HepG2 (cell line): ENCODE data around the gene RDH13. TPM values are rescaled to one million over a fixed set of nuclear protein-coding genes. Genes with fewer than 3 reads are reported as not detected.

Source experiments
- ATF6 ChIP-seq: sonication (generic); formaldehyde crosslinking; conservative IDR thresholded peaks from 2 replicates; pipeline ENCODE4 v1.4.0; 2020; ENCODE audit warnings: missing genetic modification reagents
- CBX1 ChIP-seq: IDR thresholded peaks from one replicate; pipeline ENCODE4 v1.6.1; 2016; ENCODE audit warnings: antibody characterized with exemption, low read depth
- CHD4 ChIP-seq: fragments of 200-600 bp; sonication (generic); IDR thresholded peaks from 2 replicates; pipeline ENCODE4 v1.7.0; 2017; ENCODE audit warnings: mild to moderate bottlenecking, low read length, borderline replicate concordance
- CTCF ChIP-seq: sonication (generic); formaldehyde crosslinking; IDR thresholded peaks from 2 replicates; pipeline ENCODE4 v1.5.0; 2020; ENCODE audit warnings: mild to moderate bottlenecking, missing genetic modification reagents, moderate library complexity
- DDIT3 ChIP-seq: sonication (generic); formaldehyde crosslinking; IDR thresholded peaks from 2 replicates; pipeline ENCODE4 v1.4.0; 2020; ENCODE audit warnings: mild to moderate bottlenecking, missing genetic modification reagents
- FOXP1 ChIP-seq, 2 experiments: fragments of 450-650 bp in 1 of 2; IDR thresholded peaks; 2 replicates each; pipeline ENCODE4 v1.6.1; 2017 to 2018; ENCODE audit warnings: antibody characterized with exemption in 1 of 2
- GPBP1L1 ChIP-seq: sonication (generic); formaldehyde crosslinking; IDR thresholded peaks from 2 replicates; pipeline ENCODE4 v1.5.0; 2020; ENCODE audit warnings: mild to moderate bottlenecking, missing genetic modification reagents
- MBNL3 ChIP-seq: fragments of 250-450 bp; sonication (Bioruptor Pico); conservative IDR thresholded peaks from 2 replicates; pipeline ENCODE4 v1.8.0; 2022; ENCODE audit warnings: mild to moderate bottlenecking, inconsistent platforms
- MNT ChIP-seq: fragments of 450-650 bp; IDR thresholded peaks from 2 replicates; pipeline ENCODE4 v1.6.1; 2016
- NR2F1 ChIP-seq, 2 experiments: fragments of 450-650 bp in 1 of 2; formaldehyde crosslinking in 1 of 2; IDR thresholded peaks; 2 replicates each; pipeline versions ENCODE4 v1.5.0 to v1.6.1; 2016 to 2020; ENCODE audit warnings: mild to moderate bottlenecking in 1 of 2, missing compliant biosample characterization in 1 of 2, missing genetic modification reagents in 1 of 2, moderate library complexity in 1 of 2
- PHF21A ChIP-seq: sonication (generic); formaldehyde crosslinking; IDR thresholded peaks from 2 replicates; pipeline ENCODE4 v1.5.0; 2020; ENCODE audit warnings: mild to moderate bottlenecking, missing genetic modification reagents
- POLR2A ChIP-seq, 2 experiments: IDR thresholded peaks; 2 replicates each; pipeline ENCODE4 v1.6.1; 2011; ENCODE audit warnings: low read depth in 2 of 2, low read length in 2 of 2, mild to moderate bottlenecking in 1 of 2, moderate library complexity in 1 of 2; ENCODE audit not compliant: insufficient read depth in 1 of 2
- RARA ChIP-seq: IDR thresholded peaks from 2 replicates; pipeline ENCODE4 v1.6.1; 2016; ENCODE audit warnings: missing genetic modification reagents, missing compliant biosample characterization
- SALL2 ChIP-seq: sonication (generic); formaldehyde crosslinking; IDR thresholded peaks from 2 replicates; pipeline ENCODE4 v1.8.1; 2023; ENCODE audit warnings: mild to moderate bottlenecking, missing genetic modification reagents, inconsistent platforms
- SP4 ChIP-seq: sonication (generic); formaldehyde crosslinking; IDR thresholded peaks from 2 replicates; pipeline ENCODE4 v1.8.1; 2023; ENCODE audit warnings: mild to moderate bottlenecking, missing genetic modification reagents
- SPEN ChIP-seq: sonication (generic); formaldehyde crosslinking; IDR thresholded peaks from 2 replicates; pipeline ENCODE4 v1.5.1; 2020; ENCODE audit warnings: low read depth, mild to moderate bottlenecking, missing genetic modification reagents
- TBX3 ChIP-seq: fragments of 450-650 bp; IDR thresholded peaks from 2 replicates; pipeline ENCODE4 v1.6.1; 2017; ENCODE audit warnings: antibody characterized with exemption, mild to moderate bottlenecking, inconsistent platforms, borderline replicate concordance
- ZIK1 ChIP-seq: sonication (generic); formaldehyde crosslinking; IDR thresholded peaks from 2 replicates; pipeline ENCODE4 v1.5.0; 2020; ENCODE audit warnings: mild to moderate bottlenecking, low read depth, missing genetic modification reagents, borderline replicate concordance
- ZNF510 ChIP-seq: sonication (generic); formaldehyde crosslinking; IDR thresholded peaks from 2 replicates; pipeline ENCODE4 v1.4.0; 2020; ENCODE audit warnings: low read depth, mild to moderate bottlenecking, missing genetic modification reagents
- ZNF782 ChIP-seq: sonication (generic); formaldehyde crosslinking; IDR thresholded peaks from 2 replicates; pipeline ENCODE4 v1.4.0; 2020; ENCODE audit warnings: missing genetic modification reagents, mild to moderate bottlenecking, borderline replicate concordance
- ZNF878 ChIP-seq: sonication (generic); formaldehyde crosslinking; IDR thresholded peaks from 2 replicates; pipeline ENCODE4 v1.8.1; 2023; ENCODE audit warnings: mild to moderate bottlenecking, missing genetic modification reagents, moderate library complexity
- polyA plus RNA-seq, 8 experiments: library from polyadenylated mRNA; depleted of rRNA in 3 of 8; stranded (reverse) in 7 of 8; unstranded in 1 of 8; fragments of >200 nt; fragmentation: Illumina TruSeq in 4 of 8; extraction: Trizol in 4 of 8; gene quantifications; 2 replicates each; pipeline versions ENCODE4 v1.2.1 to v1.2.3, GENCODE V29; 2011 to 2016; ENCODE audit warnings: low read depth in 4 of 8, missing spikeins in 1 of 8, mixed read lengths in 1 of 8; ENCODE audit not compliant: insufficient read depth in 1 of 8
- total RNA-seq, 5 experiments: library from RNA; depleted of rRNA; stranded (reverse); fragments of >200 nt; fragmentation: Illumina TruSeq; extraction: Trizol; gene quantifications; 2 replicates each; pipeline ENCODE4 v1.2.3, GENCODE V29; 2016; ENCODE audit warnings: low read depth in 1 of 5

The RDH13 gene
- total and polyA plus RNA-seq, 2 of the 13 experiments (the other 11 are each of a cell fraction or from before 2014, with no cell fraction given), result 13.4 to 21.5 TPM

- TF ChIP-seq SALL2 (no peak), FOXP1 (IDR thresholded peaks at IDR 0.05) (no peak), FOXP1 (CRISPR knock-in tag; IDR thresholded peaks at IDR 0.05) (no peak), POLR2A (IDR thresholded peaks at IDR 0.05; ENCODE audit: insufficient read depth in 1 of 2, low read depth in 2 of 2, low read length in 2 of 2) (peak; percentile 46 to 84; a peak in 3 of 4 replicates), ZNF510 (CRISPR knock-in tag) (0 out of 2 replicates have a peak, but pooled peaks have one; percentile 50), MNT (no peak), SPEN (CRISPR knock-in tag) (peak; percentile 46; the same call in 1 of the 2 replicates), PHF21A (CRISPR knock-in tag) (no peak), RARA (CRISPR knock-in tag) (no peak), MBNL3 (CRISPR knock-in tag) (no peak), NR2F1 (CRISPR knock-in tag; IDR thresholded peaks at IDR 0.05) (no peak), CTCF (no peak), CHD4 (peak; percentile 92; the same call in 1 of the 2 replicates), CBX1 (no peak), TBX3 (no peak), ZNF782 (CRISPR knock-in tag) (no peak), GPBP1L1 (CRISPR knock-in tag) (no peak), ZNF878 (CRISPR knock-in tag) (no peak), ZIK1 (CRISPR knock-in tag) (no peak), SP4 (CRISPR knock-in tag) (peak; percentile 93), DDIT3 (CRISPR knock-in tag) (no peak), ATF6 (CRISPR knock-in tag) (no peak)
Measured at GRCh38 chr19:55062735-55063491, at the start of gene RDH13 (continued).
